Panc1 (cell line): ENCODE results near the gene GRIK5. TPM values are rescaled to one million over a fixed set of nuclear protein-coding genes. Genes with fewer than 3 reads are reported as not detected.

ENCODE experiments used
- ATAC-seq: fragments of 200-7000 bp; cut with Tn5 transposase; 2 replicates; pipeline ENCODE4 v1.9.1; 2020; ENCODE audit warnings: mild to moderate bottlenecking, moderate library complexity
- BruUV-seq: library from RNA; stranded (reverse); fragments of 400-500 nt; replicated peaks from 2 replicates; lab custom pipeline; 2021; lab: Mats Ljungman, UMichigan
- CTCF ChIA-PET: fragments of 300-600 bp; sonication (Branson Sonifier 250); formaldehyde crosslinking; loops from one replicate; lab custom pipeline; 2022; ENCODE audit warnings: antibody characterized with exemption; lab: Charles Lee
- POLR2A ChIA-PET: fragments of 300-600 bp; sonication (Branson Sonifier 250); formaldehyde crosslinking; loops from one replicate; lab custom pipeline; 2022; ENCODE audit warnings: antibody characterized with exemption; lab: Charles Lee
- DNase-seq: peaks from one replicate; pipeline ENCODE4 v3.0.0-alpha.2; 2010; ENCODE audit warnings: low read depth, low spot score
- H3K27ac ChIP-seq: 2 replicates; pipeline ENCODE4 v1.5.1; 2011; ENCODE audit warnings: mild to moderate bottlenecking, low read length, inconsistent platforms
- H3K27me3 ChIP-seq: fragments of 200-500 bp; sonication (Bioruptor generic); 2 replicates; pipeline ENCODE4 v1.6.0; 2014; ENCODE audit warnings: low read length, inconsistent platforms; ENCODE audit not compliant: control insufficient read depth, insufficient read depth
- H3K36me3 ChIP-seq: fragments of 200-500 bp; sonication (Bioruptor generic); 2 replicates; pipeline ENCODE4 v1.5.1; 2014; ENCODE audit warnings: inconsistent platforms, mild to moderate bottlenecking, low read length, moderate library complexity; ENCODE audit not compliant: control insufficient read depth, insufficient read depth
- H3K4me1 ChIP-seq: 2 replicates; pipeline ENCODE4 v1.5.1; 2011; ENCODE audit warnings: inconsistent platforms, mild to moderate bottlenecking, low read length, moderate library complexity; ENCODE audit not compliant: control insufficient read depth, insufficient read depth
- H3K4me3 ChIP-seq, 2 experiments: 2 replicates each; pipeline ENCODE4 v1.5.1; 2011 to 2012; ENCODE audit warnings: low read depth in 2 of 2, low read length in 2 of 2, mild to moderate bottlenecking in 2 of 2, inconsistent platforms in 1 of 2, moderate library complexity in 1 of 2
- H3K9me3 ChIP-seq: fragments of 200-500 bp; sonication (Bioruptor generic); 2 replicates; pipeline ENCODE4 v1.5.1; 2014; ENCODE audit warnings: low read depth, mild to moderate bottlenecking, inconsistent platforms, low read length, moderate library complexity; ENCODE audit not compliant: control insufficient read depth, insufficient read depth
- POLR2AphosphoS5 ChIP-seq: IDR thresholded peaks from 2 replicates; pipeline ENCODE4 v1.6.1; 2012; ENCODE audit warnings: mild to moderate bottlenecking, low read depth, low read length, moderate library complexity
- SIN3A ChIP-seq: IDR thresholded peaks from 2 replicates; pipeline ENCODE4 v1.6.1; 2012; ENCODE audit warnings: low read depth, mild to moderate bottlenecking, low read length, moderate library complexity, borderline replicate concordance; ENCODE audit not compliant: insufficient read depth
- TCF7L2 ChIP-seq: IDR thresholded peaks from 2 replicates; pipeline ENCODE4 v1.6.1; 2011; ENCODE audit warnings: mild to moderate bottlenecking, low read depth, low read length, inconsistent platforms
- in situ Hi-C: cut with HindIII; loops from 2 replicates; pipeline ENCODE4 v1.10.0; 2016; ENCODE audit warnings: low sequenced_read_pairs, low pct_unique_long_range_greater_than_20kb
- intact Hi-C: fragments of 100-400 bp; cut with micrococcal nuclease; formaldehyde crosslinking; loops from one replicate; pipeline ENCODE4 v1.10.0; 2022; ENCODE audit not compliant: unreplicated experiment
- total RNA-seq: library from RNA; stranded (reverse); gene quantifications from one replicate; pipeline ENCODE4 v1.2.1, GENCODE V29; 2021; ENCODE audit not compliant: unreplicated experiment
- TF ChIP-seq, protein P1 (sequence below), 2 experiments: IDR thresholded peaks; 2 replicates each; pipeline ENCODE4 v1.6.1; 2011 to 2012; ENCODE audit warnings: low read depth in 2 of 2, control low read depth in 1 of 2, low read length in 1 of 2, mild to moderate bottlenecking in 1 of 2, moderate library complexity in 1 of 2; ENCODE audit not compliant: insufficient read depth in 1 of 2
- TF ChIP-seq, protein P2 (sequence below): fragments of 450-650 bp; IDR thresholded peaks from 2 replicates; pipeline ENCODE4 v1.5.1; 2017; ENCODE audit warnings: mild to moderate bottlenecking

Gene GRIK5
- total RNA-seq, 1 experiment from 2014 or later = 0.62 TPM

DNA sequence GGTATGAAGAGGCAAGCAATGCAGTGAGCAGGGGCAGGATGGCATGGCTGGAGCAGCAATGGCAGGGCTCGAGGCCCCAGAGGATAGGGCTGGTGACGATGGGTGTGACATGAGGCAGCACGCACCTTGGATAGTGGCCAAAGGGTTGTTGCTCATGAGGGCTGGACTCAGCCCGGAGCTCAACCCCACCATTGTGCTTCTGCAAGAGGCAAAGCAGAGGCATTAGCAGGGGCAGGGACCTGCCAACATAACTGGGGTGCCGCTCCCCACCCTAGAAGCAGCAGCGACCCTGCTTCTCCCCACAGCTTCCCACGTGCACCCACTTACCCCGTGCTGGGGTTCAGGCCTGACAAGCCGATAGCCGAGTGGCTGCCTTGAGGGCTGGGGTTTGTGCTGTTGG lies 21.7 kb upstream of the GRIK5 start:
- intact Hi-C loops (no loop called here), in situ Hi-C loops (no loop called here)
- no peak overlapping the region for H3K27ac ChIP-seq
- peaks cover 3% of the 10 kb centered on the region; the same call in 1 of the 2 replicates for H3K4me1 ChIP-seq
- ATAC-seq (peak; percentile 82), DNase-seq (no peak)
- H3K36me3 ChIP-seq = no peaks in the 10 kb centered on the region
- H3K27me3 ChIP-seq = no peaks in the 10 kb centered on the region
- TF ChIP-seq TCF7L2 (no peak), SIN3A (no peak)
- POLR2A ChIA-PET = no interaction called here
- no TSS peak for BruUV-seq
- no peak overlapping the region for H3K4me3 ChIP-seq
- no peaks in the 10 kb centered on the region for H3K9me3 ChIP-seq
- CTCF ChIA-PET = no interaction called here

DNA sequence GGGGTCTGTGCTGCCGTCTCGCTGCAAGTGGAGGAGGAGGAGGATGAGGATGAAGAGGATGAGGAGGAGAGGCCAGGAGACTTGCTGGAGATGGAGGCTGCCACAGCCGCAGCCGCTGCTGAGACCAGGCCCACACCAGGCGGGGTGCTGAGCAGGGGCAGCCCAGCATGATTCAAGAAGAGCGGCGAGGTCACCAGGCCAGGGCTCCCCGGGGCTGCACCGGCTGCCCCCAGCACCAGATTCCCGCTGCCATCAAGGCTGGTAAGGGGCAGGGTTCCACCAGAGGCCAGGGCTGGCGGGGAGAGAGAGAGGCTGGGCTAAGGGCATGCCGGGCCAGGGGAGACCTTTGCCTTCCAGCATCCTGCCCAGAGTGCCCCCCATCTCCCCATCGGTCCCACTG lies 21.3 kb upstream of the GRIK5 start:
- H3K4me1 ChIP-seq = peaks cover 3% of the 10 kb centered on the region; the same call in 1 of the 2 replicates
- intact Hi-C loops (no loop called here), in situ Hi-C loops (no loop called here)
- no TSS peak for BruUV-seq
- no peak overlapping the region for H3K27ac ChIP-seq
- no peaks in the 10 kb centered on the region for H3K36me3 ChIP-seq
- no peak overlapping the region for H3K4me3 ChIP-seq
- ATAC-seq (no peak; the same call in 1 of the 2 replicates), DNase-seq (no peak)
- no peaks in the 10 kb centered on the region for H3K9me3 ChIP-seq
- POLR2A ChIA-PET = no interaction called here
- CTCF ChIA-PET = no interaction called here
- H3K27me3 ChIP-seq = no peaks in the 10 kb centered on the region
- TF ChIP-seq, protein P1, sequence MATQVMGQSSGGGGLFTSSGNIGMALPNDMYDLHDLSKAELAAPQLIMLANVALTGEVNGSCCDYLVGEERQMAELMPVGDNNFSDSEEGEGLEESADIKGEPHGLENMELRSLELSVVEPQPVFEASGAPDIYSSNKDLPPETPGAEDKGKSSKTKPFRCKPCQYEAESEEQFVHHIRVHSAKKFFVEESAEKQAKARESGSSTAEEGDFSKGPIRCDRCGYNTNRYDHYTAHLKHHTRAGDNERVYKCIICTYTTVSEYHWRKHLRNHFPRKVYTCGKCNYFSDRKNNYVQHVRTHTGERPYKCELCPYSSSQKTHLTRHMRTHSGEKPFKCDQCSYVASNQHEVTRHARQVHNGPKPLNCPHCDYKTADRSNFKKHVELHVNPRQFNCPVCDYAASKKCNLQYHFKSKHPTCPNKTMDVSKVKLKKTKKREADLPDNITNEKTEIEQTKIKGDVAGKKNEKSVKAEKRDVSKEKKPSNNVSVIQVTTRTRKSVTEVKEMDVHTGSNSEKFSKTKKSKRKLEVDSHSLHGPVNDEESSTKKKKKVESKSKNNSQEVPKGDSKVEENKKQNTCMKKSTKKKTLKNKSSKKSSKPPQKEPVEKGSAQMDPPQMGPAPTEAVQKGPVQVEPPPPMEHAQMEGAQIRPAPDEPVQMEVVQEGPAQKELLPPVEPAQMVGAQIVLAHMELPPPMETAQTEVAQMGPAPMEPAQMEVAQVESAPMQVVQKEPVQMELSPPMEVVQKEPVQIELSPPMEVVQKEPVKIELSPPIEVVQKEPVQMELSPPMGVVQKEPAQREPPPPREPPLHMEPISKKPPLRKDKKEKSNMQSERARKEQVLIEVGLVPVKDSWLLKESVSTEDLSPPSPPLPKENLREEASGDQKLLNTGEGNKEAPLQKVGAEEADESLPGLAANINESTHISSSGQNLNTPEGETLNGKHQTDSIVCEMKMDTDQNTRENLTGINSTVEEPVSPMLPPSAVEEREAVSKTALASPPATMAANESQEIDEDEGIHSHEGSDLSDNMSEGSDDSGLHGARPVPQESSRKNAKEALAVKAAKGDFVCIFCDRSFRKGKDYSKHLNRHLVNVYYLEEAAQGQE (IDR thresholded peaks at IDR 0.05; ENCODE audit: insufficient read depth in 1 of 2, low read depth in 2 of 2, low read length in 1 of 2) = no peak
- TF ChIP-seq SIN3A (no peak), POLR2AphosphoS5 (no peak), TCF7L2 (no peak)
- TF ChIP-seq, protein P2, sequence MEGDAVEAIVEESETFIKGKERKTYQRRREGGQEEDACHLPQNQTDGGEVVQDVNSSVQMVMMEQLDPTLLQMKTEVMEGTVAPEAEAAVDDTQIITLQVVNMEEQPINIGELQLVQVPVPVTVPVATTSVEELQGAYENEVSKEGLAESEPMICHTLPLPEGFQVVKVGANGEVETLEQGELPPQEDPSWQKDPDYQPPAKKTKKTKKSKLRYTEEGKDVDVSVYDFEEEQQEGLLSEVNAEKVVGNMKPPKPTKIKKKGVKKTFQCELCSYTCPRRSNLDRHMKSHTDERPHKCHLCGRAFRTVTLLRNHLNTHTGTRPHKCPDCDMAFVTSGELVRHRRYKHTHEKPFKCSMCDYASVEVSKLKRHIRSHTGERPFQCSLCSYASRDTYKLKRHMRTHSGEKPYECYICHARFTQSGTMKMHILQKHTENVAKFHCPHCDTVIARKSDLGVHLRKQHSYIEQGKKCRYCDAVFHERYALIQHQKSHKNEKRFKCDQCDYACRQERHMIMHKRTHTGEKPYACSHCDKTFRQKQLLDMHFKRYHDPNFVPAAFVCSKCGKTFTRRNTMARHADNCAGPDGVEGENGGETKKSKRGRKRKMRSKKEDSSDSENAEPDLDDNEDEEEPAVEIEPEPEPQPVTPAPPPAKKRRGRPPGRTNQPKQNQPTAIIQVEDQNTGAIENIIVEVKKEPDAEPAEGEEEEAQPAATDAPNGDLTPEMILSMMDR = no peak

DNA sequence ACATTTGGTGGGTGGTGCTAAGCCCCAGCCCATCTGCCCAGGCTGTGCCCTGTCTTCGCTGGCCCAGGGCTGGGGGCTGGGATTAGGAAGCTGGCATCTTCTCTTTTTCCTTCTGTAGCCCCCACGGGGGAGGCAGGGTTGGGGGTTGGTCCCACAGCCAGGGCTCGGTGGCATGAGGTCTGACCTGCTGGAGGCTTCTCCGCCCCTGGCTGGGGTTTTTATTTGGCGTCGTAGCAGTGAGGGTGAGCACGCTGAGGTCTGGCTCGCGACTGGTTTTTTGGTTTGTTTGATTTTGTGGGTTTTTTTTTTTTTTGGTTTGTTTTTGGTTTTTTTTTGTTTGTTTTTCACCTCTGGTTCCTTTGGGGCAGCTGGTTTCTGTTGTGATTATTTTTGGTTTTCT lies 20.7 kb upstream of the GRIK5 start:
- Histone ChIP-seq H3K9me3 (no peaks in the 10 kb centered on the region), H3K36me3 (no peaks in the 10 kb centered on the region), H3K27me3 (no peaks in the 10 kb centered on the region), H3K27ac (no peak overlapping the region), H3K4me3 (no peak overlapping the region), H3K4me1 (peaks cover 3% of the 10 kb centered on the region; the same call in 1 of the 2 replicates)
- no peak for TF ChIP-seq SIN3A
- TF ChIP-seq, protein P1 (IDR thresholded peaks at IDR 0.05; ENCODE audit: insufficient read depth in 1 of 2, low read depth in 2 of 2, low read length in 1 of 2) = no peak
- ChIA-PET CTCF (interaction anchor here (0.7 kb wide), 1 partner anchor 646 kb away, joined by 7 read pairs; no protein-coding TSS in a partner anchor), POLR2A (no interaction called here)
- intact Hi-C loops = no loop called here
- in situ Hi-C loops = no loop called here
- DNase-seq (no peak), ATAC-seq (no peak)
- BruUV-seq = no TSS peak
